ENCODE measurements around the gene PRLHR.

- no peak for TF ChIP-seq CTCF (IDR thresholded peaks at IDR 0.05; ENCODE audit: insufficient read depth, low read length)
- no peak for TF ChIP-seq GABPA (IDR thresholded peaks at IDR 0.05; ENCODE audit: low read depth)
Observed at GRCh38 chr10:118542205-118542604, 53.2 kb downstream of the PRLHR start.
